GM12872 (cell line): ENCODE measurements around the gene THRAP3.

Source experiments
- TF ChIP-seq, protein P1 (sequence below): IDR thresholded peaks from 3 replicates; pipeline ENCODE4 v1.5.1; 2011; ENCODE audit warnings: low read depth, mild to moderate bottlenecking, low read length, moderate library complexity; ENCODE audit not compliant: insufficient read depth

Gene THRAP3

DNA sequence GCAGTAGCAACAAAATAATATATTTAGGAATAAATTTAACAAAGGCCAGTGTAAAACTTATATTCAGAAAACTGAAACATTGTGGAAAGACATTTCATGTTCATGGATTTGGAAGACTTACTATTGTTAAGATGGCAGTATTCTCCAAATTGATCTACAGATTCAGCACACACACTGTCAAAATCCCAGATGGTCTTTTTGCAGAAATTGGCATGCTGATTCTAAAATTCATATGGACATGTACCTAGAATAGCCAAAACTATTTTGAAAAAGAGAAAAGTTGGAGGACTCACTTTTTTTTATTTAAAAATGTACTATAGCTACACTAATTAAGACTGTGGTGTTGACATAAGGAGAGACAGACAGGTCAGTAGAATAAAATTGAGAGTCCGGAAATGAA, 50.0 kb downstream of the THRAP3 start:
- TF ChIP-seq, protein P1, sequence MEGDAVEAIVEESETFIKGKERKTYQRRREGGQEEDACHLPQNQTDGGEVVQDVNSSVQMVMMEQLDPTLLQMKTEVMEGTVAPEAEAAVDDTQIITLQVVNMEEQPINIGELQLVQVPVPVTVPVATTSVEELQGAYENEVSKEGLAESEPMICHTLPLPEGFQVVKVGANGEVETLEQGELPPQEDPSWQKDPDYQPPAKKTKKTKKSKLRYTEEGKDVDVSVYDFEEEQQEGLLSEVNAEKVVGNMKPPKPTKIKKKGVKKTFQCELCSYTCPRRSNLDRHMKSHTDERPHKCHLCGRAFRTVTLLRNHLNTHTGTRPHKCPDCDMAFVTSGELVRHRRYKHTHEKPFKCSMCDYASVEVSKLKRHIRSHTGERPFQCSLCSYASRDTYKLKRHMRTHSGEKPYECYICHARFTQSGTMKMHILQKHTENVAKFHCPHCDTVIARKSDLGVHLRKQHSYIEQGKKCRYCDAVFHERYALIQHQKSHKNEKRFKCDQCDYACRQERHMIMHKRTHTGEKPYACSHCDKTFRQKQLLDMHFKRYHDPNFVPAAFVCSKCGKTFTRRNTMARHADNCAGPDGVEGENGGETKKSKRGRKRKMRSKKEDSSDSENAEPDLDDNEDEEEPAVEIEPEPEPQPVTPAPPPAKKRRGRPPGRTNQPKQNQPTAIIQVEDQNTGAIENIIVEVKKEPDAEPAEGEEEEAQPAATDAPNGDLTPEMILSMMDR = no peak

DNA sequence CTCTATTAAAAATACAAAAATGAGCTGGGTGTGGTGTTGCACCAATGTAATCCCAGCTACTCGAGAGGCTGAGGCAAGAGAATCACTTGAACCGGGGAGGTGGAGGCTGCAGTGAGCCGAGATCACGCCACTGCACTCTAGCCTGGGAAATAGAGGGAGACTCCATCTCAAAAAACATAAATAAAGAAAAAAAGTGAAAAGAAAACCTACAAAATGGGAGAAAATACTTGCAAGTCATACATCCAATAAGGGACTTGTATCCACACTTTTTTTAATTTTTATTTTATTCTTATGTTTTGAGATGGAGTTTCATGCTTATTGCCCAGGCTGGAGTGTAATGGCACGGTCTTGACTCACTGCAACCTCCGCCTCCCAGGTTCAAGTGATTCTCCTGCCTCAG, 52.4 kb downstream of the THRAP3 start:
- TF ChIP-seq, protein P1 = no peak

DNA sequence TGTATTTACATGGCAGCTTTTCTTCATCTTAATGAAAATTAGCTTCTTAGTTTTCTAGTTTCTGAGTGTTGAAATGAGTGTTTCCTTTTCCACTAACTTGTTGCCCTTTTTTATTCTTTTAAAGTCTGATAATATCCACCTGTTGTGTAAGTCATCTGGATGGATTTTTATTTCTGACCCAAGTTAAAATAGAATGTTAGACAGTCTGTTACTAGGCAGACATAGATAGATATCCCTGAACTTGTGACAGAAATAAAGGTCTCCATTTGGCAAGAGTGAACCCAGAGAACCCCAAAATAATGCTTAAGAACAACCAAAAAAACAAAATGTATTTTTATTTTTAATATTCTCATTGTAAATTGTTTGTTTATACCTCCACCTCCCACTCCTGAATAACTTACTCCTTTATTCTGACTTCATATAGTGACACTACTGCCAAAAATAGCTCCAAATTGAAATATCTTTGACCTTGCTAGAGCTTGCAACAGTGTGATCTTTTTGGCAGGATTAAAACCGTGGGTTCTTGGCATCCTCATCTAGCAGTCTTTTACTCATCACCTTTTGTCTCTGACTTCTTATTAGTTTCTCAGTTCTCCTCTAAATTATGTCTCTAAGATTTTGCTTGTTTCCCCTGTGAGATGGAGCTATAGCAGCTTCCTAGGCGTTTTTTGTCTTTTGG, 55.0 kb downstream of the THRAP3 start:
- TF ChIP-seq, protein P1 = no peak

DNA sequence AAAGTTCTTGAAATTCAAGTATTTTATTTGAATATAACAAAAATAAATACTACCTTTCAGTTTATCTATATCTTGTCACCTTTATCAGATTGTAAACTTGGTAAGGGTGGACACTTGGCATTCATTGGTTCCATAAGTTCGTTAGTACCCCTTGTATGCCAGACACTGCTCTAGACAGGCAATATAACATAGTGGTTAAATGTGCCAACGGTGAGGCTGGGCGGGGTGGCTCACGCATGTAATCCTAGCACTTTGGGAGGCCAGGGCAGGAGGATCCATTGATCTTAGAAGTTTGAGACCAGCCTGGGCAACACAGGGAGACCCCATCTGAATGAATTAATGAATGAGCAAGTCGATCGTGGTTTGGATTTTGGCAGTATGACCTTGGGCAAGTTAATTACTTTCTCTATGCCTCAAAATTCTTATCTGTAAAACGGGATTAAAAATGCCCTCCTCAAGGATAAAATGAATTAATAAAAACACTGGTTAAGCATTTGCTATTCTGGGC, 55.6 kb downstream of the THRAP3 start:
- TF ChIP-seq, protein P1 = no peak

DNA sequence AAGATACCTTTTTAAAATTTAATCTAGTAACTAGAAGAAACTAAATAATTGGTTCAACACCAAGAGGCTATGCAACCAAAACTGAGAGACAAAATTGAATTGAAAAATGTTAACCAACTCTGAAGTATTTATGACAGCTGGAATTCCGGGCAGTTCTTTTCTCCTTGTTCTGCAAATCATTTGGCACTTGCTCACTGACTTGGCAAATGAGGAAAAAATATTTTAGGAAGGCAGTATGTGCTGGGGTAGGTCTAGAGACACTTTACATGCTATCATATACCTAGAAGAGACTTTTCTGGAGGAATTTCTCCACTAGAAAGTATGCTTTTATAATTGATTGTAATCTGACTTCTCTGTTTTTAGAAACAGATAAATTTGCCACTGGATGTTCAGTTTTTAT, 59.8 kb downstream of the THRAP3 start:
- TF ChIP-seq, protein P1 = no peak

DNA sequence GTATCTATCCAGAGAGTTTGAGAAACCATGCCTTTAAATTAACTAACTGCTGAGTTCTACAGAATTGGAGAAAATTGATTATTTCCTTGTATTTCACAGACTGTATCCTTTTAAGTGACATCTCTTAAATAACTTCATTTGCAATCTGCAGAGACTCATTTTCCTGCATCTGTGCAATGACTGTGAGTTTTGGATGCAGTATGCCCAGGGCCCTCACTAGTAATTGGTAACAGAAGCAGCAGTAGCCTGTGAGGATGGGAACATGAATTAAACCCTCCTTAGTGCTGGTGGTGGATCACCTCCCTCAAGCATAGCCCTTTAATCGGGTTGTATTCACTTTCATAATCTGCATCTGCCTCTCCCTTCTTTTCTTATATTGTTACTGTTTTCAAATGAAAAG, 60.3 kb downstream of the THRAP3 start:
- TF ChIP-seq, protein P1 = no peak

DNA sequence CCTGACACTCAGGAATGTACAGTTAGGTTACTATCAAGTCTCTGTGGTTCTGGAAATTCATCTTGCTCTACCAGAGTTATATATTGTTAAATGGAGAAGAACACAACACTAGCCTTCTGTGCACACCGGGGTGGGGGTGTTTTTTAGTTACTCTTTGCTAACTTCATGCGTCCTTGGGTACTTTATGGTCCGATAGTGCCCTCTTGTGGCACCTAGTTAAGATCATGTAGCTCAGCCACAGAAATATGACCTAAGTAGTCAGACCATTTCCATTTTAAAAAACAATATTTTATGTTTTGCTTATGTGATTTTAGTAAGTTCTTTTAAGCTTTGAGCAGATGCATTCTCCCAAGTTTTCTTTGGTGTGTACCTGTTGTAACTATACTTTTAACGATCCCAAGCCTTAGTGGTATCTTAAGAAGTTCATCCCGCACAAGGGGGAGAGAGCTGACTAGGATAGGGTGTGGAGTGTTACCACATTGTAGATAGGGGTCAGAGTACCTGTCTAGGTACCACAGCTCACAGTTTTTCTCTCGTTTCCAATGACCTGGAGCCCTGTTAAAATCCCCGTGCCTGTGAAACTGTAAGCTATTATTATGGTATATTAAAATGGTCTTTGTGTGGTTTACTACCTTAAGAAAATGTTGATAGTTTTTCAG, 61.3 kb downstream of the THRAP3 start:
- TF ChIP-seq, protein P1 = peak; percentile 62
